Neural progenitor cell (in vitro differentiated cells): ENCODE measurements around the gene RPS3A.

Experiments used
- EZH2 ChIP-seq: fragments of 200-600 bp; sonication (generic); IDR thresholded peaks from 2 replicates; pipeline ENCODE4 v1.6.1; 2017; ENCODE audit warnings: antibody characterized with exemption, mild to moderate bottlenecking, moderate library complexity
- EZH2phosphoT487 ChIP-seq: fragments of 200-600 bp; sonication (generic); IDR thresholded peaks from 2 replicates; pipeline ENCODE4 v1.6.1; 2017; ENCODE audit warnings: antibody characterized with exemption
- TF ChIP-seq, protein P1 (sequence below): fragments of 200-600 bp; sonication (generic); IDR thresholded peaks from 2 replicates; pipeline ENCODE4 v1.5.1; 2017; ENCODE audit warnings: antibody characterized with exemption, mild to moderate bottlenecking

DNA sequence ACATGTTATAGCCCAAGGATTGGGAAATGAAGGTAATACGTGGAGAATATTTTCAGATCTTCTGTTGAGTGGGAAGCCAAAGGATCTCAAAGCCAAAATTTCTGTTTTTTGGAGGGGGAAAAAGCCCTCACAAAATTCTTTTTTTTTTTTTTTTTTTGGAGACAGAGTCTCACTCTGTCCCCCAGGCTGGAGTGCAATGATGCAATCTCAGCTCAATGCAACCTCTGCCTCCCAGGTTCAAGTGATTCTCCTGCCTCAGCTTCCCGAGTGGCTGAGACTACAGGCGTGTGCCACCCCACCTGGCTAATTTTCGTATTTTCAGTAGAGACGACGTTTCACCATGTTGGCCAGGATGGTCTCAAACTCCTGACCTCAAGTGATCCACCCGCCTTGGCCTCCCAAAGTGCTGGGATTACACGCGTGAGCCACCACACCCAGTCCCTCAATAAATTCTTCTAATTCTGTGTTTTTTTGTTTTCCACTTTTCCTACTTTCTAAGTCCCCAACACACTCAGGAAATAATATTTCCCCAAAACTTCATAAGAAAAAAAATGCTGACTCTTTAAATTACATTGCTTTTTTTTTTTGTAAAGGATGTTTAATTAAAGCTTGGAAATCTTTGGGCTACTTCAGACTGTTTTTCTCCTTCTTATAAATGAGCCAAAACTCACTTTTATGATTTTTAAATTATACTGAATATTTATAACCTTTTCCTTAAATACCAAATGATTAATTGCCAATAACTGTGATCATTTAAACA, 51.6 kb downstream of the RPS3A start:
- TF ChIP-seq, protein P1, sequence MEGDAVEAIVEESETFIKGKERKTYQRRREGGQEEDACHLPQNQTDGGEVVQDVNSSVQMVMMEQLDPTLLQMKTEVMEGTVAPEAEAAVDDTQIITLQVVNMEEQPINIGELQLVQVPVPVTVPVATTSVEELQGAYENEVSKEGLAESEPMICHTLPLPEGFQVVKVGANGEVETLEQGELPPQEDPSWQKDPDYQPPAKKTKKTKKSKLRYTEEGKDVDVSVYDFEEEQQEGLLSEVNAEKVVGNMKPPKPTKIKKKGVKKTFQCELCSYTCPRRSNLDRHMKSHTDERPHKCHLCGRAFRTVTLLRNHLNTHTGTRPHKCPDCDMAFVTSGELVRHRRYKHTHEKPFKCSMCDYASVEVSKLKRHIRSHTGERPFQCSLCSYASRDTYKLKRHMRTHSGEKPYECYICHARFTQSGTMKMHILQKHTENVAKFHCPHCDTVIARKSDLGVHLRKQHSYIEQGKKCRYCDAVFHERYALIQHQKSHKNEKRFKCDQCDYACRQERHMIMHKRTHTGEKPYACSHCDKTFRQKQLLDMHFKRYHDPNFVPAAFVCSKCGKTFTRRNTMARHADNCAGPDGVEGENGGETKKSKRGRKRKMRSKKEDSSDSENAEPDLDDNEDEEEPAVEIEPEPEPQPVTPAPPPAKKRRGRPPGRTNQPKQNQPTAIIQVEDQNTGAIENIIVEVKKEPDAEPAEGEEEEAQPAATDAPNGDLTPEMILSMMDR, result no peak
- TF ChIP-seq EZH2phosphoT487 (no peak), EZH2 (no peak)
